ENCODE measurements around the gene APMAP. TPM values are rescaled to one million over a fixed set of nuclear protein-coding genes. Genes with fewer than 3 reads are reported as not detected.

APMAP gene
- total and polyA plus RNA-seq, 9 of the 15 experiments (the other 6 are each of a cell fraction or from before 2014, with no cell fraction given) = 6.7 to 18.2 (median 14.4) TPM

DNA sequence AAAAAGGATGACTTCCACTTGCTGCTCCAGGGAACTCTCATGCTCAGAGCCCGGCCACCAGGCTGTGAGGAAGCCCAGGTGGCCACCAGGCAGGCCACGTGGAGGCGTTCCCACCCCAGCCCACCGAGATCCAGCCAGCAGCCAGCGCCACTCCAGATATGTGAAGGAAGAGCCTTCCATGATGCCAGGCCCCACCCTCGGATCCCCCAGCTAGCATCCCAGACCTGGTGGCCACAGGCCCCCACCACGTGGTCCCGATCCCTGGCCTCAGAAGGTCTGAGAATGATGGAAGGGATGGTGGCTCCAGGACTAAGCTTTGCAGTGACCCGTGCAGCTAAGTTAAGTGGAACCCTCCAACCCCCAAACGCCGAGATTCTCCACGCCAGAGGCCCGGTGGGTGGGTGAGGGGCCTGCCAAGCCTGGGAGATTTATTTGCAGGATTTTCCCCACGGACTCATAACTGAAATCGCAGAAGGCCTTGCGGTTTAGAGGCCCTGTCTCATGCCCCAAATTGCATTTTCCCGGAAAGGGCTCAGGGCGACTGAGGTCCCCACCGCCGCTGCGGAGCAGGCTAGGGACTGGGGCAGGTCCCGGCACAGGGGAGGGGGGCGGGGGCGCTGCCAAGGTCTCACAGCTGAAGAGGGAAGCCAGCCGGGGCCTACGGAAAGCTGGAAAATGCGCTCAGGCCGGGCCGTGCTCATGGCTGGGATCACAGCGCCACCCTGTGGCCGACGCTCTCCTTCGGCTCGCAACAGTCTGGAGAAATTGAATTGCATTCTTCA, 74.6 kb downstream of the APMAP start (continued):
- TF ChIP-seq ZNF311 (CRISPR knock-in tag; IDR thresholded peaks at IDR 0.05) (no peak), STAT5A (IDR thresholded peaks at IDR 0.05; ENCODE audit: borderline replicate concordance, low read length) (no peak), ETS2 (tag; IDR thresholded peaks at IDR 0.05; ENCODE audit: borderline replicate concordance, poor library complexity, severe bottlenecking) (no peak), STAG1 (CRISPR knock-in tag; IDR thresholded peaks at IDR 0.05; ENCODE audit: borderline replicate concordance) (peak; percentile 37; the same call in 1 of the 2 replicates), CAMTA2 (CRISPR knock-in tag; conservative IDR thresholded peaks at IDR 0.05) (no peak), PURB (CRISPR knock-in tag; IDR thresholded peaks at IDR 0.05; ENCODE audit: low read depth) (no peak), THRAP3 (IDR thresholded peaks at IDR 0.05; ENCODE audit: borderline replicate concordance) (no peak), KAT8 (IDR thresholded peaks at IDR 0.05; ENCODE audit: low read depth) (no peak), CEBPG (CRISPR knock-in tag; IDR thresholded peaks at IDR 0.05) (no peak), CEBPG (tag; conservative IDR thresholded peaks at IDR 0.05 in 1 of 2, IDR thresholded peaks at IDR 0.05 in 1 of 2) (no peak), SIX5 (IDR thresholded peaks at IDR 0.05; ENCODE audit: borderline replicate concordance in 1 of 2, insufficient read depth in 1 of 2, low read depth in 1 of 2, low read length in 2 of 2) (no peak), NR2C1 (IDR thresholded peaks at IDR 0.05) (no peak), NR2C1 (tag; IDR thresholded peaks at IDR 0.05) (no peak), ZNF584 (CRISPR knock-in tag; IDR thresholded peaks at IDR 0.05; ENCODE audit: low read depth) (no peak), ILK (tag; IDR thresholded peaks at IDR 0.05; ENCODE audit: borderline replicate concordance, low read depth) (no peak), SMARCA5 (IDR thresholded peaks at IDR 0.05) (no peak), DDX20 (tag; IDR thresholded peaks at IDR 0.05; ENCODE audit: low read depth) (no peak), SP1 (CRISPR knock-in tag; IDR thresholded peaks at IDR 0.05) (no peak), HNRNPLL (IDR thresholded peaks at IDR 0.05; ENCODE audit: low read depth, low read length, poor library complexity, severe bottlenecking) (no peak), RB1 (IDR thresholded peaks at IDR 0.05; ENCODE audit: low read depth) (no peak), RAD21 (CRISPR knock-in tag; conservative IDR thresholded peaks at IDR 0.05 in 1 of 2, IDR thresholded peaks at IDR 0.05 in 1 of 2) (peak; percentile 70 to 82)
- TF ChIP-seq, protein P1, sequence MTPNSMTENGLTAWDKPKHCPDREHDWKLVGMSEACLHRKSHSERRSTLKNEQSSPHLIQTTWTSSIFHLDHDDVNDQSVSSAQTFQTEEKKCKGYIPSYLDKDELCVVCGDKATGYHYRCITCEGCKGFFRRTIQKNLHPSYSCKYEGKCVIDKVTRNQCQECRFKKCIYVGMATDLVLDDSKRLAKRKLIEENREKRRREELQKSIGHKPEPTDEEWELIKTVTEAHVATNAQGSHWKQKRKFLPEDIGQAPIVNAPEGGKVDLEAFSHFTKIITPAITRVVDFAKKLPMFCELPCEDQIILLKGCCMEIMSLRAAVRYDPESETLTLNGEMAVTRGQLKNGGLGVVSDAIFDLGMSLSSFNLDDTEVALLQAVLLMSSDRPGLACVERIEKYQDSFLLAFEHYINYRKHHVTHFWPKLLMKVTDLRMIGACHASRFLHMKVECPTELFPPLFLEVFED (CRISPR knock-in tag; conservative IDR thresholded peaks at IDR 0.05) = no peak
- TF ChIP-seq, protein P2, sequence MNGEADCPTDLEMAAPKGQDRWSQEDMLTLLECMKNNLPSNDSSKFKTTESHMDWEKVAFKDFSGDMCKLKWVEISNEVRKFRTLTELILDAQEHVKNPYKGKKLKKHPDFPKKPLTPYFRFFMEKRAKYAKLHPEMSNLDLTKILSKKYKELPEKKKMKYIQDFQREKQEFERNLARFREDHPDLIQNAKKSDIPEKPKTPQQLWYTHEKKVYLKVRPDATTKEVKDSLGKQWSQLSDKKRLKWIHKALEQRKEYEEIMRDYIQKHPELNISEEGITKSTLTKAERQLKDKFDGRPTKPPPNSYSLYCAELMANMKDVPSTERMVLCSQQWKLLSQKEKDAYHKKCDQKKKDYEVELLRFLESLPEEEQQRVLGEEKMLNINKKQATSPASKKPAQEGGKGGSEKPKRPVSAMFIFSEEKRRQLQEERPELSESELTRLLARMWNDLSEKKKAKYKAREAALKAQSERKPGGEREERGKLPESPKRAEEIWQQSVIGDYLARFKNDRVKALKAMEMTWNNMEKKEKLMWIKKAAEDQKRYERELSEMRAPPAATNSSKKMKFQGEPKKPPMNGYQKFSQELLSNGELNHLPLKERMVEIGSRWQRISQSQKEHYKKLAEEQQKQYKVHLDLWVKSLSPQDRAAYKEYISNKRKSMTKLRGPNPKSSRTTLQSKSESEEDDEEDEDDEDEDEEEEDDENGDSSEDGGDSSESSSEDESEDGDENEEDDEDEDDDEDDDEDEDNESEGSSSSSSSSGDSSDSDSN (IDR thresholded peaks at IDR 0.05; ENCODE audit: borderline replicate concordance in 1 of 2, low read depth in 2 of 2, low read length in 2 of 2) = no peak

Data from K562 (cell line).